Chondrocyte (in vitro differentiated cells): ENCODE results near the gene ARL4A. TPM values are rescaled to one million over a fixed set of nuclear protein-coding genes. Genes with fewer than 3 reads are reported as not detected.

Experiments
- DNase-seq: peaks from one replicate; pipeline ENCODE4 v3.0.0; 2021; ENCODE audit warnings: mixed read lengths, low spot score
- H3K27ac Mint-ChIP-seq: one replicate; pipeline ENCODE4 v1.8.0; 2021; ENCODE audit warnings: mild to moderate bottlenecking, moderate library complexity, mixed read lengths; ENCODE audit not compliant: unreplicated experiment
- H3K27me3 Mint-ChIP-seq: 2 replicates; pipeline ENCODE4 v1.8.0; 2021; ENCODE audit warnings: low read depth, mixed read lengths
- H3K36me3 Mint-ChIP-seq: 2 replicates; pipeline ENCODE4 v1.8.0; 2021; ENCODE audit warnings: low read depth, mixed read lengths
- H3K4me1 Mint-ChIP-seq: 2 replicates; pipeline ENCODE4 v1.8.0; 2021; ENCODE audit warnings: low read depth, mild to moderate bottlenecking, mixed read lengths
- H3K4me3 Mint-ChIP-seq: one replicate; pipeline ENCODE4 v1.8.0; 2021; ENCODE audit warnings: mild to moderate bottlenecking, moderate library complexity, mixed read lengths; ENCODE audit not compliant: unreplicated experiment
- H3K9me3 Mint-ChIP-seq: 2 replicates; pipeline ENCODE4 v1.8.0; 2021; ENCODE audit warnings: low read depth, mixed read lengths
- total RNA-seq: library from RNA; stranded (reverse); gene quantifications from 3 replicates; pipeline ENCODE4 v1.2.1, GENCODE V29; 2021
- TF ChIP-seq, protein P1 (sequence below): fragments of 200-600 bp; sonication (generic); IDR thresholded peaks from 2 replicates; pipeline ENCODE4 v1.5.0; 2021; ENCODE audit warnings: antibody characterized with exemption, mild to moderate bottlenecking, moderate library complexity

ARL4A gene
- total RNA-seq, 1 donor from 2014 or later = 15.3 TPM

DNA sequence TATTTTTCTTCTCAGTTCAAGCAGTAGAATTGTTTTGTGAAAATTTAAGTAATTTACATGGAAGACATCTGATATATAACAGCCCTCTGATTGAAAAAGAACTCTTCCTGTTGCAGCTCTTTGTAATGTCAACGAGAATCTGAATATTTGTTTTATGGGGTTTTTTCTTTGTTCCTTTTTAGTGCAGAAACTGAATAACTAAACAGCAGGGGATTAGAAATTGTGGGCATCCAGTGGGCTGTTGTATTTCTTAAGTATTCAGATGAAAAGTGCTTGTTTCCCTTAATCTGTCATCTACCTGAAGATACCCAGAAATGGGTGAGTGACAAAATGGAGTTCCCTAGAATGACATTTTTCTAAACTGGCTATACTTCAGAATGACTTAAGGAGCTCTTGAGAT, 7.4 kb downstream of the ARL4A start:
- Mint-ChIP-seq H3K9me3 (no peaks in the 10 kb centered on the region), H3K4me3 (no peak overlapping the region), H3K27me3 (no peaks in the 10 kb centered on the region), H3K27ac (no peak overlapping the region), H3K4me1 (peaks cover 12% of the 10 kb centered on the region), H3K36me3 (no peaks in the 10 kb centered on the region)
- TF ChIP-seq, protein P1, sequence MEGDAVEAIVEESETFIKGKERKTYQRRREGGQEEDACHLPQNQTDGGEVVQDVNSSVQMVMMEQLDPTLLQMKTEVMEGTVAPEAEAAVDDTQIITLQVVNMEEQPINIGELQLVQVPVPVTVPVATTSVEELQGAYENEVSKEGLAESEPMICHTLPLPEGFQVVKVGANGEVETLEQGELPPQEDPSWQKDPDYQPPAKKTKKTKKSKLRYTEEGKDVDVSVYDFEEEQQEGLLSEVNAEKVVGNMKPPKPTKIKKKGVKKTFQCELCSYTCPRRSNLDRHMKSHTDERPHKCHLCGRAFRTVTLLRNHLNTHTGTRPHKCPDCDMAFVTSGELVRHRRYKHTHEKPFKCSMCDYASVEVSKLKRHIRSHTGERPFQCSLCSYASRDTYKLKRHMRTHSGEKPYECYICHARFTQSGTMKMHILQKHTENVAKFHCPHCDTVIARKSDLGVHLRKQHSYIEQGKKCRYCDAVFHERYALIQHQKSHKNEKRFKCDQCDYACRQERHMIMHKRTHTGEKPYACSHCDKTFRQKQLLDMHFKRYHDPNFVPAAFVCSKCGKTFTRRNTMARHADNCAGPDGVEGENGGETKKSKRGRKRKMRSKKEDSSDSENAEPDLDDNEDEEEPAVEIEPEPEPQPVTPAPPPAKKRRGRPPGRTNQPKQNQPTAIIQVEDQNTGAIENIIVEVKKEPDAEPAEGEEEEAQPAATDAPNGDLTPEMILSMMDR = no peak
- DNase-seq = no peak

DNA sequence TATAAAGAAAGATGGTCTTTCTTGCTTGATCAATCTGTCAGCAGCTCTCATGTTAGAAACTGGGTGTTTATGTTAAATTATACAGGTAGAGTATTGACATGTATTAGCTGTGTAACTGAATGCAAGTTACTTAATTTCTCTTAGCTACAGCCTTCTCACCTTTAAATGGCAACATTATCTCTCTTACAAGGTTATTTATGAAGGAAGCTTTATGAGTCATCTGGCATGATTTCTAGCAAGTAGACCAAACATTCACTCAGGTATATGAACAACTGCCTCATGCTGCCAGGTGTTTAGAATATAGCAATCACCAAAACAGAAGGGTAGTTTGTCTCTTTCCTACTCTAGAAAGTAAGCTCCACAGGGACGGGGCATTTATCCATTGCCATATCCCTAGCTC, 8.5 kb downstream of the ARL4A start:
- Mint-ChIP-seq H3K9me3 (peaks cover 5% of the 10 kb centered on the region), H3K27me3 (no peaks in the 10 kb centered on the region), H3K4me3 (no peak overlapping the region)

DNA sequence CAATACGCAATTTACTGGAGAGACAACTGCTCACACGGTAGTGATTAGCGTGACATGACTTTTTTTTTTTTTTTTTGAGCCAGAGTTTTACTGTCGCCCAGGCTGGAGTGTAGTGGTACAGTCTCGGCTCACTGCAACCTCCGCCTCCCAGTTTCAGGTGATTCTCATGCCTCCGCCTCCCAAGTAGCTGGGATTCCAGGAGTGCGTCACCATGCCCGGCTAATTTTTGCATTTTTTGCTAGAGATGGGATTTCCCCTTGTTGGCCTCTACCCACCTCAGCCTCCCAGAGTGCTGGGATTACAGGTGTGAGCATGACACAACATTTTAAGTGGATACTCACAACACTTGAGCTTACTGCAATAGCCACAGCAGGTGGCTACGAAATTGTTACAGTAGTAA, 11.9 kb downstream of the ARL4A start:
- H3K9me3 Mint-ChIP-seq = peaks cover 17% of the 10 kb centered on the region
- no peak overlapping the region for H3K4me3 Mint-ChIP-seq
- TF ChIP-seq, protein P1 = no peak
- H3K27ac Mint-ChIP-seq = no peak overlapping the region
- peaks cover 5% of the 10 kb centered on the region for H3K36me3 Mint-ChIP-seq
- H3K27me3 Mint-ChIP-seq = no peaks in the 10 kb centered on the region
- peaks cover 3% of the 10 kb centered on the region for H3K4me1 Mint-ChIP-seq
- DNase-seq = no peak

More for the DNA sequence above, 8.5 kb downstream of the ARL4A start:
- TF ChIP-seq, protein P1 = no peak
- no peaks in the 10 kb centered on the region for H3K36me3 Mint-ChIP-seq
- H3K4me1 Mint-ChIP-seq = peaks cover under 1% of the 10 kb centered on the region
- no peak for DNase-seq
- no peak overlapping the region for H3K27ac Mint-ChIP-seq

DNA sequence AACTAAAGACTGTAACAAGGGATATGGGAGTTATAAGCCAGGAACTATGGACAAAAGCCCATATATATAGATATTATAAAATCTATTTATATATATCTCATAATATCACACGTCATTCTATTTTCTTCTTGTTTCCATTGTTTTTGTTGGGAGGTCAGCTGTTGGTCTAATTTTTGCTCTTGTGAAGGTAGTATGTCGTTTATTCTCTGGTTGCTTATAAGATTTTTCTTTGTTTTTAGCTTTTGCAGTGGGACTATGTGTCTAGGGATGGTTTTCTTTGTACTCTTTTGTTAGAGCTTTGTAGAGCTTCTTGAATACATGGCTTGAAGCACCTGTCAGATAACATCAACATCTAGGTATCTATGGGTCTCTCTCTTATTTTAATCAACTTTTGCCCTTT, 14.0 kb downstream of the ARL4A start:
- Mint-ChIP-seq H3K9me3 (peaks cover 17% of the 10 kb centered on the region), H3K36me3 (peaks cover 5% of the 10 kb centered on the region)
- TF ChIP-seq, protein P1 = no peak

DNA sequence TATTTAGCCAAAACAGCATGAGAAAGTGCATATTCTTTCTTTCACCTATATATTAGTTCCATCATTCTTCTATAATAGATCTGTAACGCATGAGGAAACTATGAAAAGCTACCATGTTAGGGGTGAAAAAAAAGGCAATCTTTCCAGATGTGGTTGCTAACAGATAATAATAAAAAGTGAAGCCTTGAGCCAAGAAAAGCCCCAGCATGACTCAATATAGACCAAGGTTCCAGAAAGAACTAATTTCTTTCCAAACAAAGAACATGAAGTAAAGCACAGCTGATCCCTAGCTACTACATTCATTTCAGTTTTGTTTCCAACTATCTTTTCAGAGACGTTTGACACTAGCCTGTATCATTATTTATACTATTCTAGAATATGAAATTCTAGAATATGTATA, 16.4 kb downstream of the ARL4A start:
- no peak for DNase-seq
- TF ChIP-seq, protein P1 = no peak
- Mint-ChIP-seq H3K4me1 (peaks cover 20% of the 10 kb centered on the region), H3K27ac (no peak overlapping the region), H3K36me3 (peaks cover 5% of the 10 kb centered on the region), H3K4me3 (no peak overlapping the region), H3K9me3 (peaks cover 17% of the 10 kb centered on the region), H3K27me3 (no peaks in the 10 kb centered on the region)

More for the DNA sequence above, 14.0 kb downstream of the ARL4A start:
- H3K4me1 Mint-ChIP-seq = peaks cover 6% of the 10 kb centered on the region
- no peak for DNase-seq
- no peaks in the 10 kb centered on the region for H3K27me3 Mint-ChIP-seq
- no peak overlapping the region for H3K27ac Mint-ChIP-seq
- no peak overlapping the region for H3K4me3 Mint-ChIP-seq
